Heart right ventricle (tissue), 16 donors: Measurements from ENCODE around the gene KCNG3. TPM values are rescaled to one million over a fixed set of nuclear protein-coding genes. Genes with fewer than 3 reads are reported as not detected.

Source experiments
- ATAC-seq, 8 donors: fragments of 200-7000 bp; cut with Tn5 transposase; one replicate each; pipeline ENCODE4 v1.9.1; 2020; ENCODE audit warnings: mild to moderate bottlenecking in 8 of 8, moderate library complexity in 8 of 8, moderate number of reproducible peaks in 1 of 8
- DNase-seq, 2 donors: peaks; one replicate each; pipeline ENCODE4 v3.0.0-alpha.2; 2020
- H3K27ac ChIP-seq, 10 donors: fragments of 200-600 bp; sonication (generic) in 2 of 10; one replicate each; pipeline versions ENCODE4 v1.5.0 to v1.8.0; 2020 to 2022; ENCODE audit warnings: mild to moderate bottlenecking in 3 of 10
- H3K27me3 ChIP-seq, 7 donors: fragments of 200-600 bp; one replicate each; pipeline ENCODE4 v1.8.0; 2021 to 2022; ENCODE audit warnings: mild to moderate bottlenecking in 2 of 7
- H3K36me3 ChIP-seq, 9 donors: fragments of 200-600 bp; sonication (generic) in 1 of 9; one replicate each; pipeline versions ENCODE4 v1.5.0 to v1.8.0; 2020 to 2022; ENCODE audit warnings: mild to moderate bottlenecking in 2 of 9
- H3K4me1 ChIP-seq, 9 donors: fragments of 200-600 bp; sonication (generic) in 1 of 9; one replicate each; pipeline versions ENCODE4 v1.5.0 to v1.8.0; 2020 to 2022; ENCODE audit warnings: mild to moderate bottlenecking in 4 of 9
- H3K4me3 ChIP-seq, 10 donors: fragments of 200-600 bp; sonication (generic) in 2 of 10; one replicate each; pipeline versions ENCODE4 v1.5.0 to v1.8.0; 2020 to 2022; ENCODE audit warnings: mild to moderate bottlenecking in 7 of 10, moderate library complexity in 2 of 10
- H3K9me3 ChIP-seq, 11 donors: fragments of 200-600 bp in 10 of 11; sonication (generic) in 2 of 11; one replicate each; pipeline versions ENCODE4 v1.5.0 to v1.8.0; 2013 to 2022; ENCODE audit warnings: mild to moderate bottlenecking in 2 of 11, control low read depth in 1 of 11, moderate library complexity in 1 of 11
- CTCF ChIP-seq, 9 donors: fragments of 200-600 bp; sonication (generic) in 2 of 9; IDR thresholded peaks; one replicate each; pipeline versions ENCODE4 v1.5.0 to v1.8.0; 2021 to 2022; ENCODE audit warnings: antibody characterized with exemption in 9 of 9, mild to moderate bottlenecking in 5 of 9, moderate library complexity in 1 of 9
- WGBS, 2 donors: extraction: QIAGEN DNeasy Blood & Tissue Kit; methylation state at CpG; one replicate each; pipeline ENCODE4 v1.1.7; 2013; ENCODE audit warnings: inconsistent platforms in 1 of 2; 5-methylcytosine and 5-hydroxymethylcytosine counted together
- intact Hi-C, 10 donors: fragments of 100-400 bp; cut with DNase I; formaldehyde crosslinking; loops; one replicate each; pipeline versions ENCODE4 v1.11.1 to v1.14.2; 2022
- polyA plus RNA-seq, 2 donors: library from polyadenylated mRNA; stranded (reverse); fragments of 200-250 nt; gene quantifications; one replicate each; pipeline ENCODE4 v1.2.3, GENCODE V29; 2013
- total RNA-seq, 10 donors: library from RNA; stranded (reverse); fragmentation: NEBNext Ultra II Directional in 3 of 10; extraction: Animal tissue kit (Norgen Biotek cat#: 25700) in 3 of 10; gene quantifications; one replicate each; pipeline versions ENCODE4 v1.2.1 to v1.2.4, GENCODE V29; 2021 to 2023
- donor health status: Arrhythmogenic right ventricular cardiomyopathy.
- donor health status: ischemic (EF 13 %, LVEDD 7.1; RV severe dilation, severe dysfunction).
- donor health status: healthy with polysubstance abuse.
- donor health status: DM: no; HTN: yes; CAD: no.
- donor health status: DM: no; HTN: no; CAD: no.
- donor health status: ischemic (EF 25% LVEDD 6.9; RV normal size, moderate dysfunction).
- donor health status: ischemic (EF 25% LVEDD 5.7; RV mildly dilated, moderate dysfunction).
- donor health status: healthy.
- donor health status: DM: yes; HTN: yes; CAD: no.
- donor health status: Ischemic cardiomyopathy.
- donor health status: ischemic (EF 35%, LVEDD 5.7; RV mildly dilated, moderate dysfunction).
- donor health status: nonischemic (EF 11% LVEDD 7.7; RV severe dilation, severe dysfunction).
- donor health status: DM: yes; HTN: yes; CAD: no.
- donor health status: PGD.
- donor health status: ischemic (EF 29% LVEDD 5.4; RV normal size, mild dysfunction).
- donor health status: nonischemic (EF 23%, LVEDD 6.1; RV moderate dilation, normal function).

The KCNG3 gene
- total and polyA plus RNA-seq, 12 donors, result not detected

- intact Hi-C loops, result loop anchor here in 8 of 10 donors (5.0 kb wide), 1 partner anchor 149 kb away; no protein-coding TSS in a partner anchor
- peak; percentile 28 to 63 (median 54) for TF ChIP-seq CTCF (IDR thresholded peaks at IDR 0.05)
- ATAC-seq (no peak), DNase-seq (peak in 1 of 2 donors; percentile 9)
- Histone ChIP-seq H3K4me3 (no peak overlapping the region), H3K27ac (no peak overlapping the region), H3K4me1 (peaks cover 0 to 6% (median 0%) of the 10 kb centered on the region in 9 donors), H3K36me3 (no peaks in the 10 kb centered on the region), H3K9me3 (no peaks in the 10 kb centered on the region), H3K27me3 (peaks cover 0 to 4% (median 0%) of the 10 kb centered on the region in 7 donors)
- WGBS, 2 donors, result 66 to 77% methylated on average over 5 of the region's 5 CpGs
These were observed 19.6 kb upstream of the KCNG3 start for GRCh38 chr2:42513252-42513918.

- 24 to 26% methylated on average over 2 of the region's 2 CpGs for WGBS, 2 donors
- Histone ChIP-seq H3K9me3 (no peaks in the 10 kb centered on the region), H3K4me1 (peaks cover 0 to 6% (median 0%) of the 10 kb centered on the region in 9 donors), H3K27ac (no peak overlapping the region), H3K4me3 (no peak overlapping the region), H3K36me3 (no peaks in the 10 kb centered on the region), H3K27me3 (peaks cover 0 to 16% (median 0%) of the 10 kb centered on the region in 7 donors)
- DNase-seq, result no peak
- peak in 1 of 8 donors; percentile 30 for ATAC-seq
- intact Hi-C loops, result loop anchor here in 8 of 10 donors (5.0 kb wide), 1 partner anchor 152 kb away; no protein-coding TSS in a partner anchor
- TF ChIP-seq CTCF (IDR thresholded peaks at IDR 0.05), result no peak
These were observed 16.9 kb upstream of the KCNG3 start for GRCh38 chr2:42510608-42511243.

GRCh38 chr2:42510191-42510590, 16.4 kb upstream of the KCNG3 start:
- H3K27ac ChIP-seq, result no peak overlapping the region
- intact Hi-C loops, result loop anchor here in 8 of 10 donors (5.0 kb wide), 1 partner anchor 152 kb away; no protein-coding TSS in a partner anchor
- no peak for ATAC-seq

More at GRCh38 chr2:42510191-42510590, 16.4 kb upstream of the KCNG3 start:
- Histone ChIP-seq H3K4me3 (no peak overlapping the region), H3K9me3 (no peaks in the 10 kb centered on the region), H3K4me1 (peaks cover 0 to 6% (median 0%) of the 10 kb centered on the region in 9 donors), H3K27me3 (peaks cover 0 to 12% (median 0%) of the 10 kb centered on the region in 7 donors), H3K36me3 (no peaks in the 10 kb centered on the region)
- 82 to 86% methylated on average over 6 of the region's 6 CpGs for WGBS, 2 donors
- DNase-seq, result no peak
- TF ChIP-seq CTCF (IDR thresholded peaks at IDR 0.05), result no peak
